Measurements from ENCODE around the gene GSX1.

GRCh38 chr13:27806744-27807387 is 14.6 kb downstream of the GSX1 start:
- TF ChIP-seq CTCF (IDR thresholded peaks at IDR 0.05 in 2 of 3, conservative IDR thresholded peaks at IDR 0.05 in 1 of 3; ENCODE audit: borderline replicate concordance in 1 of 3, insufficient read depth in 1 of 3, low read depth in 2 of 3, low read length in 2 of 3) = no peak
- TF ChIP-seq ZBTB33 (IDR thresholded peaks at IDR 0.05; ENCODE audit: extremely low read depth, insufficient replicate concordance, low read length) = no peak
- no peak for TF ChIP-seq ZNF274 (IDR thresholded peaks at IDR 0.05; ENCODE audit: low read depth, low read length)
- no peak for TF ChIP-seq EZH2phosphoT487 (IDR thresholded peaks at IDR 0.05; ENCODE audit: borderline replicate concordance)
- TF ChIP-seq ELF1 (IDR thresholded peaks at IDR 0.05; ENCODE audit: borderline replicate concordance, low read depth) = no peak
- no peak for TF ChIP-seq POLR2AphosphoS5 (IDR thresholded peaks at IDR 0.05; ENCODE audit: low read depth, low read length)
- no peak for TF ChIP-seq SP1 (IDR thresholded peaks at IDR 0.05; ENCODE audit: low read depth)
- no peak for TF ChIP-seq MAX (IDR thresholded peaks at IDR 0.05)
- TF ChIP-seq TCF7L2 (IDR thresholded peaks at IDR 0.05; ENCODE audit: borderline replicate concordance, extremely low read depth, insufficient read depth, insufficient read length) = no peak
- TF ChIP-seq POLR2A (IDR thresholded peaks at IDR 0.05; ENCODE audit: borderline replicate concordance, extremely low read depth, insufficient read depth, insufficient read length) = no peak
